GM12878 (cell line): ENCODE results near the gene RTN4R. TPM values are rescaled to one million over a fixed set of nuclear protein-coding genes. Genes with fewer than 3 reads are reported as not detected.

Source experiments
- ATAC-seq: fragments of 200-7000 bp; cut with Tn5 transposase; 3 replicates; pipeline ENCODE4 v1.9.1; 2020; ENCODE audit warnings: mild to moderate bottlenecking, moderate library complexity
- BruUV-seq: library from RNA; stranded (reverse); fragments of 400-500 nt; replicated peaks from 2 replicates; lab custom pipeline; 2021; lab: Mats Ljungman, UMichigan
- CTCF ChIA-PET: fragments of 300-600 bp; sonication (Branson Sonifier 250); formaldehyde crosslinking; extraction: SDS; loops from one replicate; lab custom pipeline; 2021; ENCODE audit warnings: inconsistent platforms; lab: Yijun Ruan, JAX
- POLR2A ChIA-PET: fragments of 350-600 bp; formaldehyde crosslinking; extraction: SDS; loops from one replicate; lab custom pipeline; 2021; ENCODE audit warnings: inconsistent platforms; lab: Charles Lee
- RAD21 ChIA-PET: fragments of 300-600 bp; sonication (Branson Sonifier 250); formaldehyde crosslinking; loops from one replicate; lab custom pipeline; 2023; ENCODE audit warnings: antibody characterized with exemption; ENCODE audit not compliant: unreplicated experiment; lab: Charles Lee
- SMC1A ChIA-PET: fragments of 300-600 bp; sonication (Branson Sonifier 250); formaldehyde crosslinking; loops from one replicate; lab custom pipeline; 2023; ENCODE audit not compliant: unreplicated experiment, uncharacterized antibody; lab: Charles Lee
- DNase-seq: peaks from one replicate; pipeline ENCODE4 v3.0.0-alpha.2; 2011; ENCODE audit warnings: low read depth, low spot score
- FAIRE-seq: peaks from 3 replicates; lab custom pipeline; 2011; peaks lifted over from hg19 to GRCh38; lab: Jason Lieb, UNC
- H2AFZ ChIP-seq: 2 replicates; pipeline ENCODE4 v1.6.0; 2011; ENCODE audit warnings: low read depth, low read length, control low read depth; ENCODE audit not compliant: control insufficient read depth
- H3K27ac ChIP-seq: 2 replicates; pipeline ENCODE4 v1.5.1; 2011; ENCODE audit warnings: control low read depth; ENCODE audit not compliant: control insufficient read depth, insufficient read depth
- H3K27me3 ChIP-seq, 2 experiments: replicated peaks in 1 of 2; 2 replicates each; pipeline versions ENCODE4 v1.6.0 to v1.6.1; 2011; ENCODE audit warnings: low read length in 1 of 2; ENCODE audit not compliant: control insufficient read depth in 2 of 2, insufficient read depth in 2 of 2
- H3K36me3 ChIP-seq, 2 experiments: 2 replicates each; pipeline ENCODE4 v1.5.1; 2011; ENCODE audit warnings: low read length in 1 of 2; ENCODE audit not compliant: control insufficient read depth in 2 of 2, insufficient read depth in 2 of 2
- H3K4me1 ChIP-seq: 2 replicates; pipeline ENCODE4 v1.6.1; 2011; ENCODE audit warnings: mild to moderate bottlenecking, low read length, moderate library complexity, mixed read lengths; ENCODE audit not compliant: control insufficient read depth, insufficient read depth
- H3K4me2 ChIP-seq: 2 replicates; pipeline ENCODE4 v1.6.0; 2011; ENCODE audit warnings: control low read depth; ENCODE audit not compliant: control insufficient read depth, insufficient read depth
- H3K4me3 ChIP-seq: fragments of 200-600 bp; sonication (generic); 2 replicates; pipeline ENCODE4 v1.5.1; 2016
- H3K79me2 ChIP-seq: 2 replicates; pipeline ENCODE4 v1.6.0; 2011; ENCODE audit warnings: low read length; ENCODE audit not compliant: control insufficient read depth, insufficient read depth
- H3K9ac ChIP-seq: 2 replicates; pipeline ENCODE4 v1.8.0; 2011; ENCODE audit warnings: low read length, control low read depth, mixed read lengths; ENCODE audit not compliant: control insufficient read depth, insufficient read depth
- H3K9me3 ChIP-seq: replicated peaks from 3 replicates; pipeline ENCODE4 v1.5.1; 2011; ENCODE audit warnings: mild to moderate bottlenecking, low read length; ENCODE audit not compliant: control insufficient read depth, insufficient read depth
- H4K20me1 ChIP-seq: 2 replicates; pipeline ENCODE4 v1.6.0; 2011; ENCODE audit not compliant: control insufficient read depth, insufficient read depth
- BRCA1 ChIP-seq: IDR thresholded peaks from 2 replicates; pipeline ENCODE4 v1.6.1; 2011; ENCODE audit warnings: low read depth, low read length, improper control_type of control experiment
- CBX3 ChIP-seq: fragments of 200-600 bp; sonication (generic); IDR thresholded peaks from 2 replicates; pipeline ENCODE4 v1.6.1; 2016; ENCODE audit warnings: low read depth, borderline replicate concordance
- CREB1 ChIP-seq: IDR thresholded peaks from 2 replicates; pipeline ENCODE4 v1.6.1; 2012; ENCODE audit warnings: low read depth, mild to moderate bottlenecking, inconsistent platforms
- MTA3 ChIP-seq: IDR thresholded peaks from 2 replicates; pipeline ENCODE4 v1.6.1; 2012; ENCODE audit warnings: low read length, inconsistent platforms, borderline replicate concordance
- NFIC ChIP-seq: IDR thresholded peaks from 2 replicates; pipeline ENCODE4 v1.6.1; 2012; ENCODE audit warnings: low read depth, mild to moderate bottlenecking, inconsistent platforms, low read length, moderate library complexity
- NR2C1 ChIP-seq: fragments of 450-650 bp; IDR thresholded peaks from 2 replicates; pipeline ENCODE4 v1.6.1; 2017; ENCODE audit warnings: antibody characterized with exemption, mild to moderate bottlenecking, moderate library complexity
- SMAD5 ChIP-seq: IDR thresholded peaks from 2 replicates; pipeline ENCODE4 v1.6.1; 2016; ENCODE audit warnings: antibody characterized with exemption, low read depth
- SREBF2 ChIP-seq: IDR thresholded peaks from 2 replicates; pipeline ENCODE4 v1.6.1; 2012; ENCODE audit warnings: mild to moderate bottlenecking, low read length
- STAT3 ChIP-seq: IDR thresholded peaks from 2 replicates; pipeline ENCODE4 v1.6.1; 2011; ENCODE audit warnings: low read depth, low read length, improper control_type of control experiment
- YBX1 ChIP-seq: fragments of 450-650 bp; IDR thresholded peaks from 2 replicates; pipeline ENCODE4 v1.6.1; 2016; ENCODE audit warnings: antibody characterized with exemption
- ZNF207 ChIP-seq: fragments of 450-650 bp; IDR thresholded peaks from 2 replicates; pipeline ENCODE4 v1.6.1; 2014; ENCODE audit warnings: antibody characterized with exemption, mild to moderate bottlenecking, borderline replicate concordance
- ZZZ3 ChIP-seq: IDR thresholded peaks from 2 replicates; pipeline ENCODE4 v1.6.1; 2011; ENCODE audit warnings: low read depth; ENCODE audit not compliant: control insufficient read depth, insufficient read length
- WGBS: methylation state at CpG from one replicate; pipeline ENCODE4 v1.1.6; 2016; ENCODE audit warnings: low lambda C conversion rate; ENCODE audit not compliant: insufficient replicate concordance, insufficient coverage; ENCODE audit errors: missing lambda C conversion rate; 5-methylcytosine and 5-hydroxymethylcytosine counted together
- in situ Hi-C: fragments of 300-500 bp; cut with MboI; formaldehyde crosslinking; loops from 9 replicates; pipeline ENCODE4 v1.14.3; 2018; ENCODE audit warnings: mixed read lengths
- intact Hi-C: fragments of 100-400 bp; cut with micrococcal nuclease; formaldehyde crosslinking; loops from one replicate; pipeline ENCODE4 v1.14.2; 2022; ENCODE audit not compliant: unreplicated experiment
- polyA plus RNA-seq, 11 experiments: library from polyadenylated mRNA; depleted of rRNA in 4 of 11; unstranded in 6 of 11; stranded (reverse) in 5 of 11; fragments of >200 nt; fragmentation: Nextera tagmentation in 4 of 11; fragmentation: Illumina TruSeq in 1 of 11; extraction: Ambion mirVana in 4 of 11; extraction: Trizol in 1 of 11; gene quantifications; 1 replicate in 1 of 11; 2 replicates in 10 of 11; pipeline versions ENCODE4 v1.2.1 to v1.2.3, GENCODE V29; 2011 to 2016; ENCODE audit warnings: inconsistent platforms in 2 of 11, missing spikeins in 2 of 11, low read depth in 1 of 11
- total RNA-seq, 4 experiments: library from RNA; depleted of rRNA in 3 of 4; stranded (reverse); fragments of >200 nt in 3 of 4; fragmentation: Illumina TruSeq in 1 of 4; extraction: Trizol in 1 of 4; gene quantifications; 2 replicates each; pipeline versions ENCODE4 v1.2.1 to v1.2.3, GENCODE V29; 2013 to 2021
- TF ChIP-seq, protein P1 (sequence below): fragments of 450-650 bp; IDR thresholded peaks from 2 replicates; pipeline ENCODE4 v1.6.1; 2017; ENCODE audit warnings: mild to moderate bottlenecking, moderate library complexity
- TF ChIP-seq, protein P2 (sequence below): fragments of 450-650 bp; IDR thresholded peaks from 2 replicates; pipeline ENCODE4 v1.6.1; 2014; ENCODE audit warnings: mild to moderate bottlenecking

Gene RTN4R
- total and polyA plus RNA-seq, 10 of the 15 experiments (the other 5 are each of a cell fraction or from before 2014, with no cell fraction given) = 0.03 to 1.0 (median 0.60) TPM; not detected in 2

GRCh38 chr22:20205464-20205963, 62.6 kb downstream of the RTN4R start:
- 93% methylated on average over 15 of the region's 15 CpGs for WGBS
- ChIA-PET SMC1A (interaction anchor here (0.8 to 1.8 kb wide), 3 partner anchors 8 to 33 kb away, joined by 3 to 4 read pairs (median 3); no protein-coding TSS in a partner anchor), CTCF (no interaction called here), RAD21 (interaction anchor here (1.0 kb wide), 1 partner anchor 295 kb away, joined by 3 read pairs; no protein-coding TSS in a partner anchor), POLR2A (no interaction called here)
- no TSS peak for BruUV-seq
- no peak for DNase-seq
- no peak for FAIRE-seq
- Histone ChIP-seq H3K4me1 (peaks cover 5% of the 10 kb centered on the region), H3K9ac (no peak overlapping the region), H3K27me3 (no peaks in the 10 kb centered on the region), H3K36me3 (no peaks in the 10 kb centered on the region), H2AFZ (peak overlapping the region; percentile 95), H3K4me2 (peak overlapping the region; percentile 86), H3K27ac (peak overlapping the region; percentile 83; the same call in 1 of the 2 replicates), H3K9me3 (no peaks in the 10 kb centered on the region), H4K20me1 (no peaks in the 10 kb centered on the region), H3K79me2 (peaks cover 6% of the 10 kb centered on the region), H3K4me3 (no peak overlapping the region)
- intact Hi-C loops (no loop called here), in situ Hi-C loops (no loop called here)
- TF ChIP-seq SMAD5 = no peak
- no peak for TF ChIP-seq ZZZ3
- no peak for ATAC-seq

DNA sequence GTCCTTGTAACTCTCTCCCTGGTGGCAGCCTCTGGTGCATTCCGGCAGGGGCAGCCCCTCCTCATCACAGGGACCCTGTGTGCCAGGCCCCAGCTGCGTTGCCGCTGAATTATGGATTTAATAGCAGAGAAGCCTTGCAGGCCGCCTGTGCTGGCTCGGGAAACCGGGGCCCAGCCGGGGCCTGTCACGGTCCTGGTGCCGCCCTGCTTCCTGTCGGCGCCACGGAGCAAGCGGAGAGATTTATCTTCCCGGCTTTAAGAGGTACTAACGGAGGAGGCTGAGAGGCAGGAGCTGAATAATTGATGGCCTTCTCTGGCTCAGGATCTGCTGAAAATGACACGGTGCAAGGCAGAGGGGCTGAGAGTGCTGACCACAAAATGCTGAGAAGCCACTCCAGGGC, 63.3 kb downstream of the RTN4R start:
- ChIA-PET CTCF (no interaction called here), POLR2A (no interaction called here)
- no peak for FAIRE-seq
- TF ChIP-seq ZNF207 (no peak), MTA3 (no peak), NR2C1 (no peak), BRCA1 (no peak), CREB1 (no peak), YBX1 (no peak), SREBF2 (no peak), NFIC (no peak), STAT3 (no peak), CBX3 (no peak)
- TF ChIP-seq, protein P1, sequence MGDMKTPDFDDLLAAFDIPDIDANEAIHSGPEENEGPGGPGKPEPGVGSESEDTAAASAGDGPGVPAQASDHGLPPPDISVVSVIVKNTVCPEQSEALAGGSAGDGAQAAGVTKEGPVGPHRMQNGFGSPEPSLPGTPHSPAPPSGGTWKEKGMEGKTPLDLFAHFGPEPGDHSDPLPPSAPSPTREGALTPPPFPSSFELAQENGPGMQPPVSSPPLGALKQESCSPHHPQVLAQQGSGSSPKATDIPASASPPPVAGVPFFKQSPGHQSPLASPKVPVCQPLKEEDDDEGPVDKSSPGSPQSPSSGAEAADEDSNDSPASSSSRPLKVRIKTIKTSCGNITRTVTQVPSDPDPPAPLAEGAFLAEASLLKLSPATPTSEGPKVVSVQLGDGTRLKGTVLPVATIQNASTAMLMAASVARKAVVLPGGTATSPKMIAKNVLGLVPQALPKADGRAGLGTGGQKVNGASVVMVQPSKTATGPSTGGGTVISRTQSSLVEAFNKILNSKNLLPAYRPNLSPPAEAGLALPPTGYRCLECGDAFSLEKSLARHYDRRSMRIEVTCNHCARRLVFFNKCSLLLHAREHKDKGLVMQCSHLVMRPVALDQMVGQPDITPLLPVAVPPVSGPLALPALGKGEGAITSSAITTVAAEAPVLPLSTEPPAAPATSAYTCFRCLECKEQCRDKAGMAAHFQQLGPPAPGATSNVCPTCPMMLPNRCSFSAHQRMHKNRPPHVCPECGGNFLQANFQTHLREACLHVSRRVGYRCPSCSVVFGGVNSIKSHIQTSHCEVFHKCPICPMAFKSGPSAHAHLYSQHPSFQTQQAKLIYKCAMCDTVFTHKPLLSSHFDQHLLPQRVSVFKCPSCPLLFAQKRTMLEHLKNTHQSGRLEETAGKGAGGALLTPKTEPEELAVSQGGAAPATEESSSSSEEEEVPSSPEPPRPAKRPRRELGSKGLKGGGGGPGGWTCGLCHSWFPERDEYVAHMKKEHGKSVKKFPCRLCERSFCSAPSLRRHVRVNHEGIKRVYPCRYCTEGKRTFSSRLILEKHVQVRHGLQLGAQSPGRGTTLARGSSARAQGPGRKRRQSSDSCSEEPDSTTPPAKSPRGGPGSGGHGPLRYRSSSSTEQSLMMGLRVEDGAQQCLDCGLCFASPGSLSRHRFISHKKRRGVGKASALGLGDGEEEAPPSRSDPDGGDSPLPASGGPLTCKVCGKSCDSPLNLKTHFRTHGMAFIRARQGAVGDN = no peak
- TF ChIP-seq, protein P2, sequence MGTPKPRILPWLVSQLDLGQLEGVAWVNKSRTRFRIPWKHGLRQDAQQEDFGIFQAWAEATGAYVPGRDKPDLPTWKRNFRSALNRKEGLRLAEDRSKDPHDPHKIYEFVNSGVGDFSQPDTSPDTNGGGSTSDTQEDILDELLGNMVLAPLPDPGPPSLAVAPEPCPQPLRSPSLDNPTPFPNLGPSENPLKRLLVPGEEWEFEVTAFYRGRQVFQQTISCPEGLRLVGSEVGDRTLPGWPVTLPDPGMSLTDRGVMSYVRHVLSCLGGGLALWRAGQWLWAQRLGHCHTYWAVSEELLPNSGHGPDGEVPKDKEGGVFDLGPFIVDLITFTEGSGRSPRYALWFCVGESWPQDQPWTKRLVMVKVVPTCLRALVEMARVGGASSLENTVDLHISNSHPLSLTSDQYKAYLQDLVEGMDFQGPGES = no peak

More for the DNA sequence above, 63.3 kb downstream of the RTN4R start:
- Histone ChIP-seq H3K27me3 (no peaks in the 10 kb centered on the region; a peak in 1 of 4 replicates), H3K4me3 (no peak overlapping the region), H4K20me1 (no peaks in the 10 kb centered on the region), H3K9ac (no peak overlapping the region), H3K9me3 (no peaks in the 10 kb centered on the region), H3K4me2 (no peak overlapping the region), H3K79me2 (peaks cover 6% of the 10 kb centered on the region), H3K36me3 (no peaks in the 10 kb centered on the region), H3K27ac (no peak overlapping the region), H3K4me1 (peaks cover 5% of the 10 kb centered on the region), H2AFZ (no peak overlapping the region)
- ChIA-PET SMC1A (no interaction called here), RAD21 (no interaction called here)
- BruUV-seq = no TSS peak
- intact Hi-C loops (no loop called here), in situ Hi-C loops (no loop called here)
- no peak for ATAC-seq
- WGBS = 73% methylated on average over 16 of the region's 16 CpGs
- no peak for DNase-seq
